Measurements from ENCODE around the gene ZC3H10. TPM values are rescaled to one million over a fixed set of nuclear protein-coding genes. Genes with fewer than 3 reads are reported as not detected.

ZC3H10 gene
- total and polyA plus RNA-seq, 12 donors = 2.2 to 15.0 (median 7.6) TPM

- no peak for TF ChIP-seq CTCF (IDR thresholded peaks at IDR 0.05)
- TF ChIP-seq POLR2A (IDR thresholded peaks at IDR 0.05) = no peak
- intact Hi-C loops (cut with DNase I) = loop anchor here in 1 of 2 donors (5.0 kb wide), 1 partner anchor 32 kb away; no protein-coding TSS in a partner anchor
- peaks cover 0 to 48% of the 10 kb centered on the region in 2 donors for H3K36me3 ChIP-seq (replicated peaks in 1 of 2)
- no peaks in the 10 kb centered on the region for H3K27me3 ChIP-seq
- peak overlapping the region in 1 of 5 donors; percentile 86 for H3K27ac ChIP-seq
- H3K9me3 ChIP-seq (replicated peaks in 1 of 3) = no peaks in the 10 kb centered on the region
- no peak for DNase-seq
- H3K4me1 ChIP-seq (replicated peaks in 1 of 2) = peaks cover 13 to 34% of the 10 kb centered on the region in 2 donors
- 69 to 78% (median 73%) methylated on average over 11 to 22 of the region's 22 CpGs for WGBS, 4 donors
- peak overlapping the region in 1 of 4 donors; percentile 71 for H3K4me3 ChIP-seq
Observed at GRCh38 chr12:56129942-56130495, 12.0 kb downstream of the ZC3H10 start.

- H3K36me3 ChIP-seq (replicated peaks in 1 of 2) = peaks cover 0 to 56% of the 10 kb centered on the region in 2 donors
- H3K4me3 ChIP-seq = no peak overlapping the region
- no peak overlapping the region for H3K27ac ChIP-seq
- DNase-seq = no peak
- intact Hi-C loops (cut with DNase I) = no loop called here
- H3K9me3 ChIP-seq (replicated peaks in 1 of 3) = no peaks in the 10 kb centered on the region
- peaks cover 13 to 29% of the 10 kb centered on the region in 2 donors for H3K4me1 ChIP-seq (replicated peaks in 1 of 2)
- WGBS, 4 donors = 88 to 94% (median 90%) methylated on average over 4 of the region's 4 CpGs
- H3K27me3 ChIP-seq = no peaks in the 10 kb centered on the region
- TF ChIP-seq POLR2A (IDR thresholded peaks at IDR 0.05) = no peak
- TF ChIP-seq CTCF (IDR thresholded peaks at IDR 0.05) = no peak
Observed at GRCh38 chr12:56130876-56131275, 12.8 kb downstream of the ZC3H10 start.

GRCh38 chr12:56134897-56135296, 16.8 kb downstream of the ZC3H10 start:
- H3K27ac ChIP-seq = no peak overlapping the region
- DNase-seq = no peak
- H3K36me3 ChIP-seq (replicated peaks in 1 of 2) = peaks cover 0 to 97% of the 10 kb centered on the region in 2 donors
- no peak for TF ChIP-seq CTCF (IDR thresholded peaks at IDR 0.05)
- no peak for TF ChIP-seq POLR2A (IDR thresholded peaks at IDR 0.05)
- intact Hi-C loops (cut with DNase I) = no loop called here
- 97 to 99% (median 98%) methylated on average over 6 of the region's 6 CpGs for WGBS, 4 donors
- no peaks in the 10 kb centered on the region for H3K27me3 ChIP-seq
- no peaks in the 10 kb centered on the region for H3K9me3 ChIP-seq (replicated peaks in 1 of 3)
- H3K4me1 ChIP-seq (replicated peaks in 1 of 2) = peaks cover 0 to 7% of the 10 kb centered on the region in 2 donors
- H3K4me3 ChIP-seq = no peak overlapping the region

- WGBS, 4 donors = 94 to 98% (median 97%) methylated on average over 11 to 14 of the region's 14 CpGs
- Histone ChIP-seq H3K36me3 (replicated peaks in 1 of 2) (peaks cover 0 to 97% of the 10 kb centered on the region in 2 donors), H3K4me3 (no peak overlapping the region), H3K9me3 (replicated peaks in 1 of 3) (no peaks in the 10 kb centered on the region), H3K27ac (no peak overlapping the region), H3K4me1 (replicated peaks in 1 of 2) (no peaks in the 10 kb centered on the region), H3K27me3 (no peaks in the 10 kb centered on the region)
- intact Hi-C loops (cut with DNase I) = no loop called here
- TF ChIP-seq CTCF (IDR thresholded peaks at IDR 0.05) (no peak), POLR2A (IDR thresholded peaks at IDR 0.05) (no peak)
- DNase-seq = no peak
Observed at GRCh38 chr12:56137853-56138571, 19.9 kb downstream of the ZC3H10 start.

All from adrenal gland (tissue), 12 donors.